Type B pancreatic cell (in vitro differentiated cells): ENCODE measurements around the gene SIK3. TPM values are rescaled to one million over a fixed set of nuclear protein-coding genes. Genes with fewer than 3 reads are reported as not detected.
A peak's percentile ranks its signal among the peaks of the same experiment; 100 is the strongest.

ENCODE experiments used
- DNase-seq: peaks from one replicate; pipeline ENCODE4 v3.0.0; 2021; ENCODE audit warnings: mixed read lengths; ENCODE audit not compliant: unreplicated experiment; ENCODE audit errors: extremely low spot score
- H3K27ac Mint-ChIP-seq: 2 replicates; pipeline ENCODE4 v1.8.0; 2021; ENCODE audit warnings: mild to moderate bottlenecking, mixed read lengths
- H3K27me3 Mint-ChIP-seq: 2 replicates; pipeline ENCODE4 v1.8.0; 2021; ENCODE audit warnings: mixed read lengths
- H3K36me3 Mint-ChIP-seq: 2 replicates; pipeline ENCODE4 v1.8.0; 2021; ENCODE audit warnings: mixed read lengths
- H3K4me1 Mint-ChIP-seq: one replicate; pipeline ENCODE4 v1.8.0; 2021; ENCODE audit warnings: mixed read lengths; ENCODE audit not compliant: unreplicated experiment
- H3K4me3 Mint-ChIP-seq: 2 replicates; pipeline ENCODE4 v1.8.0; 2021; ENCODE audit warnings: mild to moderate bottlenecking, mixed read lengths
- H3K9me3 Mint-ChIP-seq: 2 replicates; pipeline ENCODE4 v1.8.0; 2021; ENCODE audit warnings: mixed read lengths
- total RNA-seq: library from RNA; stranded (reverse); gene quantifications from 2 replicates; pipeline ENCODE4 v1.2.1, GENCODE V29; 2021; ENCODE audit warnings: low replicate concordance
- TF ChIP-seq, protein P1 (sequence below): fragments of 200-600 bp; sonication (generic); conservative IDR thresholded peaks from 2 replicates; pipeline ENCODE4 v1.5.0; 2021; ENCODE audit warnings: antibody characterized with exemption, mild to moderate bottlenecking

Gene SIK3
- total RNA-seq, 1 donor from 2014 or later = 39.9 TPM

DNA sequence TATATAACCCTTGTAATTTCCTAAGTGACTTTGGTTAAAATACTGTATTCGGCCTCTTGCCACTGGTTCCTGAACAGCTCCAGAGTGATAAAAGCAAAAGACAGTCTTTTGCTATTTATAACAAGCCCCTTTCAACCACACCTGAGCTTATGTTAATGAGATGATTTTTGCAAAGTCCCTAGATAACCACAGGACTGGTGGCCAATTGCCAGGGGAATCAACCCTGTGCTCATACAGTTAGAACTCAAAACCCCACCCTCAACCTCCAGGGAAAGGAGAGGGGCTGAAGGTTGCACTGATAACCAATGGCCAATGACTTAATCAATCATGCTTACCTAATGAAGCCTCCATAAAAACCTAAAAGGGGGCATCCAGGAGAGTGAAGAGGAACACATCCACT lies 77.9 kb downstream of the SIK3 start:
- H3K4me3 Mint-ChIP-seq = no peak overlapping the region
- TF ChIP-seq, protein P1, sequence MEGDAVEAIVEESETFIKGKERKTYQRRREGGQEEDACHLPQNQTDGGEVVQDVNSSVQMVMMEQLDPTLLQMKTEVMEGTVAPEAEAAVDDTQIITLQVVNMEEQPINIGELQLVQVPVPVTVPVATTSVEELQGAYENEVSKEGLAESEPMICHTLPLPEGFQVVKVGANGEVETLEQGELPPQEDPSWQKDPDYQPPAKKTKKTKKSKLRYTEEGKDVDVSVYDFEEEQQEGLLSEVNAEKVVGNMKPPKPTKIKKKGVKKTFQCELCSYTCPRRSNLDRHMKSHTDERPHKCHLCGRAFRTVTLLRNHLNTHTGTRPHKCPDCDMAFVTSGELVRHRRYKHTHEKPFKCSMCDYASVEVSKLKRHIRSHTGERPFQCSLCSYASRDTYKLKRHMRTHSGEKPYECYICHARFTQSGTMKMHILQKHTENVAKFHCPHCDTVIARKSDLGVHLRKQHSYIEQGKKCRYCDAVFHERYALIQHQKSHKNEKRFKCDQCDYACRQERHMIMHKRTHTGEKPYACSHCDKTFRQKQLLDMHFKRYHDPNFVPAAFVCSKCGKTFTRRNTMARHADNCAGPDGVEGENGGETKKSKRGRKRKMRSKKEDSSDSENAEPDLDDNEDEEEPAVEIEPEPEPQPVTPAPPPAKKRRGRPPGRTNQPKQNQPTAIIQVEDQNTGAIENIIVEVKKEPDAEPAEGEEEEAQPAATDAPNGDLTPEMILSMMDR = no peak
- peak overlapping the region; percentile 52 for H3K27ac Mint-ChIP-seq
- no peak for DNase-seq
- H3K9me3 Mint-ChIP-seq = no peaks in the 10 kb centered on the region
- no peaks in the 10 kb centered on the region for H3K36me3 Mint-ChIP-seq
- H3K27me3 Mint-ChIP-seq = no peaks in the 10 kb centered on the region
- H3K4me1 Mint-ChIP-seq = peaks cover 46% of the 10 kb centered on the region

DNA sequence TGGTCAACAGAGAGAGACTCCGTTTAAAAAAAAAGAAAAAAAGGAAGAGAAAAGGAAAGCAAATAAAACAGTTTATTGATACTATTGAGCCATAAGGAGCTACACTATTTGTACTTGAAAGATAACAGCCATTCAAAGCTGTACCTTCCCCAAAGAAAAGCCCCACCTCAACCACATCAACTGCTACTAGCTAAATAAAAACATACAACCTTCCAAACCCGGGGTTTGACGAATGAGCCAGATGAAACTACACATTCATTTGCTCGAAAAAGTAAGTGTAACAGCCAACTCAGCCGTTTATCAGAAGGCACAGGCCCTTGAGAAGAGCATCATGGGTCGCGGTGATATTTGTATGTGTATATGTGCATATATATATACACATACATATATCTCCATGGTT lies 78.4 kb downstream of the SIK3 start:
- Mint-ChIP-seq H3K27ac (peak overlapping the region; percentile 52), H3K4me1 (peaks cover 42% of the 10 kb centered on the region), H3K9me3 (no peaks in the 10 kb centered on the region), H3K36me3 (no peaks in the 10 kb centered on the region), H3K4me3 (peak overlapping the region; percentile 31), H3K27me3 (no peaks in the 10 kb centered on the region)
- DNase-seq = no peak
- TF ChIP-seq, protein P1 = no peak

DNA sequence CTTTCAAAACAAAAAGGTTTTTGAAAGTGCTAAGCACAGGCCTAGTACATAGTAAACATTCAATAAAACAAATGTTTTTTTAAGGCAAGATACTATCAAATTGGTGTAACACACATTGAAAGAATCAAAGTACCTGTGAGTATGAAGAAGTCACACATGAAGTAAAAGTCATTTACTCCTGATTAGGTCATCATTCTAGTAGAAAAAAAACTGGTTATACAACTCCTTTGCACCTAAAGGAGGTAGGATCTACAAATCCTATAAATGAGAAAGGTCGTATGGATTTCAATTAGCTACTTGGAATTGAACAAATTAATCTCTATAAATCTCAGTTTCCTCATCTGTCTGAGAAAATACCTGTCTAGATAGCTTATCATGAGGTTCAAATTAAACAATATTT lies 80.8 kb downstream of the SIK3 start:
- Mint-ChIP-seq H3K27ac (peak overlapping the region; percentile 15), H3K27me3 (no peaks in the 10 kb centered on the region), H3K36me3 (no peaks in the 10 kb centered on the region), H3K9me3 (no peaks in the 10 kb centered on the region), H3K4me1 (peaks cover 26% of the 10 kb centered on the region), H3K4me3 (no peak overlapping the region)
- DNase-seq = no peak
- TF ChIP-seq, protein P1 = no peak

DNA sequence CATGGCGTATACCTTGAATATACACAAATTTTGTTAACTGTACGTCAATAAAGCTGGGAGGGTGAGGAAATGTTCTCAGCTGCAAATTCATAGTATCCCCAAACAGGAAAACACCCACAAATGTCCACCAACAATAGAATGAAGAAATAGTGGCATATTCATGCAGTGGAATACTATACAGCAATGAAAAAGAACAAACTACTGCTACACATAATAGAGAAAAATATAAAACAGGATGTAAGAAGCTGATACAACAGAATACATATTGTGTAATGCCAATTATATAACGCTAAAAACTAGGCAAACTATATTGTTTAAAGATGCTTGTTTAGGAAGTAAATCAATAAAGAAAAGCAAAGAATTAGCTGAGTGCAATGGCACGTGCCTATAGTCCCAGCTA lies 81.5 kb downstream of the SIK3 start:
- no peak overlapping the region for H3K4me3 Mint-ChIP-seq
- no peaks in the 10 kb centered on the region for H3K27me3 Mint-ChIP-seq
- H3K4me1 Mint-ChIP-seq = peaks cover 22% of the 10 kb centered on the region
- no peak overlapping the region for H3K27ac Mint-ChIP-seq
- no peaks in the 10 kb centered on the region for H3K36me3 Mint-ChIP-seq
- TF ChIP-seq, protein P1 = no peak
- H3K9me3 Mint-ChIP-seq = no peaks in the 10 kb centered on the region
- DNase-seq = no peak

DNA sequence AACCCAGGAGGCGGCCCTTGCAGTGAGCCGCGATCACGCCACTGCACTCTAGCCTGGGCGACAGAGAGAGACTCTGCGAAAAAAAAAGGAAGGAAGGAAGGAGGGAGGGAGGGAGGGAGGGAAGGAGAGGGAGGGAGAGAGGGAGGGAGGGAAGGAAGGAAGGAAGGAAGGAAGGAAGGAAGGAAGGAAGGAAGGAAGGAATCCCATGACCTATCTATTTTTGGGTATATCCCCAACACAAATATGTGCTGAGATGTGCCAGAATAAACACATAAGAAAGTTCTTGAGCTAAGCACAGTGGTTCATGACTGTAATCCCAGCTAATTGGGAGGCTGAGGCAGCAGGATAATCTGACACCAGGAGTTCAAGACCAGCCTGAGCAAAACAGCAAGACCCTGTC lies 82.0 kb downstream of the SIK3 start:
- no peak overlapping the region for H3K4me3 Mint-ChIP-seq
- H3K27me3 Mint-ChIP-seq = no peaks in the 10 kb centered on the region
- no peak overlapping the region for H3K27ac Mint-ChIP-seq
- H3K4me1 Mint-ChIP-seq = peaks cover 18% of the 10 kb centered on the region
- TF ChIP-seq, protein P1 = no peak
- no peak for DNase-seq
- no peaks in the 10 kb centered on the region for H3K36me3 Mint-ChIP-seq
- no peaks in the 10 kb centered on the region for H3K9me3 Mint-ChIP-seq

DNA sequence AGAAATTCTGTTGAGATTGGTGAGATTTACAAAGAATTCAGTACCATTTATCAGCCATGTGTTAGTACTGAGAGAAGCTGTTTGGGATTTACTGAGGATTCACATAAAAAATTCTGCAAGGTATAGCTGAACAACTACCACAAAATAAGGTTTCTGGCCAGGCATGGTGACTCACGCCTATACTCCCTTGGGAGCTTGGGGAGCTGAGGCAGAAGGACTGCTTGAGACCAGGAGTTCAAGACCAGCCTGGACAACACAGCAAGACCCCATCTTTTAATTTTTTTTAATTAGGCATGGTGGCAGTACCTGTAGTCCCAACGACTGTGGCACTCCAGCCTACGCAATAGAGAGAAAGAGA lies 86.7 kb downstream of the SIK3 start:
- Mint-ChIP-seq H3K27me3 (no peaks in the 10 kb centered on the region), H3K4me1 (no peaks in the 10 kb centered on the region), H3K27ac (no peak overlapping the region), H3K4me3 (no peak overlapping the region), H3K36me3 (no peaks in the 10 kb centered on the region), H3K9me3 (no peaks in the 10 kb centered on the region)
- DNase-seq = no peak
- TF ChIP-seq, protein P1 = no peak
